HuH-7.5 (cell line): ENCODE measurements around the gene CANT1.
"Not testable (repeated sequence)": the region's sequence is repeated elsewhere in the genome, so short reads cannot be mapped to it uniquely, and the experiment has no call there.

Experiments
- DNase-seq: peaks from one replicate; pipeline ENCODE4 v3.0.0; 2011; ENCODE audit warnings: low spot score

The CANT1 gene

DNA sequence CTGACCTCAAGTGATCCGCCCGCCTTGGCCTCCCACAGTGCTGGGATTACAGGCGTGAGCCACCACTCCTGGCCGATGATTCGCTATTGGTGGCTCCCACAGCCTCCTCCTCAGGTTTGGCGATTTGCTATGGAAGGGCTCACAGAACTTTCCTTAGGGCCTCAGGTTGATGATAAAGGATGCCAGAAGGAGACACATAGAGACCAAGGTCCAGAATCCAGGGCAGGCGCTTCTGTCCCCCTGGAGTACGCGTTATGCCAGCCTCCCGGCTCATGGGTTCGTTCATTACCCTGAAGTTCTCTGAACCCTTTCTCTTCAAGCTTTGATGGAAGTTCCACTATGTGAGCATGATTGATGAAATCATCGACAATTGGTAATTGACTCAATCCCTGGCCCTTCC, 49.8 kb downstream of the CANT1 start:
- no peak for DNase-seq

DNA sequence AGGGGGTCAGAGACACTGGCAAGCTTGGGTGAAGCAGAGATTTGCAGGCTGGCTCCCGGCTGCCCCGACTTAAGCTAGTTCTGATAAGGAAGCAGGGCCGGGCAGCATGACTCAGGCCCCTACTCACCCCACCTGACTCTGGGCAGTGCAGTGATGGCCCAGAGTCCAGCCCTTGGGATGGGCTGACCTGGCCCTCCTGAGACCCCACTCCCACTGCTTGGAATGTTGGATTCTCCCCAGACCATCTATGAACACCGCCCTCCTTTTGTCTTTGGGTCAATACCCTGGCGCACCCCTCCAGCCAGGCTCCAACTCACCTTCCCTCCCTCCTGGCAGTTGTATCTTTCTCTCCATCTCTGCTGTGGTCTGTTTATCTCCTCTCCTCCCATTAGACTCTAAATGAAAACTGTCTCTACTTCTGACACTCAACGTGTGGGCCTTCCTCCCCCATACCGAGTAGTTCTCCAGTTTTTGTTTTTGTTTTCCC, 50.9 kb downstream of the CANT1 start:
- DNase-seq, result no peak

DNA sequence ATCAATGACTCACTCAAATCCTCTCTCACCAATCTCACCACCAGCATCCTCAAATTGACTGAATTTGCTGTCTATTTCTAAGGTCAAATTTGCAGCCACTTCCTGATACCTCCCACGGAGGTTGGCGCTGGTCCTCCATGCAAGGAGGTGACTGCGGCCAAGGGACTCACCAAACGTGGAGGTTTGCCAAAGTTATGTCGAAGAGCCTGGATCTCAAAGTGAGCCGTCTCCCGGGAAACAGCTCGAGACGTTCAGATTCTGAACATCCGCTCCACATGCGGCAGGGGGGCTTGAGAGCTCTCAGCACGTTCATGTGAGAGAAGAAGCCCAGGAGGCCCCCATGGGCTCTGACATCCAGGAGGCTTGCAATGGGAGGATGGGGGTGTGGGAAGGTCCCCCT, 52.4 kb downstream of the CANT1 start:
- no peak for DNase-seq

DNA sequence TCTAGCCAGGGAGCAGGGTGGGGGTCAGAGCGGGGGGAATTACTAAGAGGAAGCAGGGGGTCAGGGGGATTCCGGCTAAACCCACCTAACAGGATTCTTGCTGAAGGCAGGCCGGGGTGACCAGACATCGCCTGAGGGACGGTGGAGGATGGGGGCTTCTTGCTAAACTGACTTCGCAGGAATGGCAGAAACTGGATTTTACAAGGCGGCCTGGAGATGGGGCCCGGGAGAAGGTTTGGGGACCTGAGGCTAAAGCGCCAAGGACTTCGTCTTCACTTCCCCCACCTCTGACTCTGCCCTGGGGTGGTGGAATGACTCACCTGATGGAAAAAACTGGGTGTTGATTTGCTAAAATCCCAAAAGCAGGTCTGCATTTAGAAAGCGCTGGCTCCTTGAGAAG, 53.3 kb downstream of the CANT1 start:
- no peak for DNase-seq

DNA sequence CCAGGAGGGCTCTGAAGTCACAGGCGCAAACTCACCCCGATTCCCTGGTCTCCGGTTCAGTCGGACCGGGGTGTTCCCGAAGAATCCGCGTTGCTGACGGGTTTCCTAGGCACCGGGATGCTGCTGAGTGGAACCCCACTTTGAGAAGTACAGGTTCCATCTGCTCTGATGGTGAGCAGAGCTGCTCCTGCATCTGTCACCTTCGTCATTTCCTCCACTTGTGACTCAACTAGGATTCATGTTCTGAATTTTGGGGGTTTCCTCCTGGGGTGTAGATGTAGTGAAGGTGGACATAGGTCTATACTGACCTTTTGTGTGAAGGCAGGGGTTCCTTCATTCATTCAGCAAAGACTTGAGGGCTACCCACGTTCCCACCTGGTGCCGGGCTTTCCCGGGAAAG, 54.9 kb downstream of the CANT1 start:
- no peak for DNase-seq

DNA sequence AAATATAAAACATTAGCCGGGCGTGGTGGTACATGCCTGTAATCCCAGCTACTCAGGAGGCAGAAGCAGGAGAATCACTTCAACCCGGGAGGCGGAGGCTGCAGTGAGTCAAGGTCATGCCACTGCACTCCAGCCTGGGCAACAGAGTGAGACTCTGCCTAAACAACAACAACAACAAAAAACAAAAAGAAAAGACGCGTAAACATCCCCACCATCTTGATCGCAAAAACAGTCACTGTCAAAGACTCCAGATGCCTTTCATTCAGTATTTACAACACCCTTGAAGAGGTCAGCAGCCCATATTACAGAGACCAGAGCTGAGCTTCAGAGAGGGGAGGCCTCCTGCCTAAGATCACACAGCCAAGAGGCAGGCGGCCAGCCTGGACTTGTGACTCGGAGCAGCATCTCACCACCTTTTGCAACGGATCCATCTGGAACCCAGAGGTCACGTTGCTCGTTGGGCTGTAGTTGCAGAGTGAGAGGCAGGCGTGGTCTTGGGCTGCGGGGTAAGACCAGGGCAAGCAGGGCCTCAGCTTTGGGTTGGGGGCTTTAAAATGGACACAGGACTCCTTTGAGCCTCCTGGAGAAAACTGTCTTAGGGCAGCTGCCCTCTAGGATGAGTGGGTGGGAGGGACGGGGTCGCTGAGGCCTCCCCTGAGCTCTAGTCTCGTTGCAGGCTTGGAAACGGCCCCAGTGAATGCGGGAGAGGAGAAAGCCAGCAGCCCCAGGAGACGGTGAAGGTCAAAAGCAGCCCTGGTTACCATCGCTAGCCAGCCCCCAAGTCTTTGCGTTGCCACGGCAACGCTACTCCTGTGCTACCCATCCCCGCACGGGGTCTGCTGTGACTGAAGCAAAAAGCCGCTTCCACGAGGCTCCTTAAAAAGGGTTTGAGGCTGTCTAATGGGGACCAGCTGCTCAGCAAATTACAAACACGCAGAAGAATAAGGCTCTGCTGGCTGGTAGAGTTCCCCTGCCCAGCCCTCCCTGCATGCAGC, 55.9 kb downstream of the CANT1 start:
- DNase-seq, result no peak

DNA sequence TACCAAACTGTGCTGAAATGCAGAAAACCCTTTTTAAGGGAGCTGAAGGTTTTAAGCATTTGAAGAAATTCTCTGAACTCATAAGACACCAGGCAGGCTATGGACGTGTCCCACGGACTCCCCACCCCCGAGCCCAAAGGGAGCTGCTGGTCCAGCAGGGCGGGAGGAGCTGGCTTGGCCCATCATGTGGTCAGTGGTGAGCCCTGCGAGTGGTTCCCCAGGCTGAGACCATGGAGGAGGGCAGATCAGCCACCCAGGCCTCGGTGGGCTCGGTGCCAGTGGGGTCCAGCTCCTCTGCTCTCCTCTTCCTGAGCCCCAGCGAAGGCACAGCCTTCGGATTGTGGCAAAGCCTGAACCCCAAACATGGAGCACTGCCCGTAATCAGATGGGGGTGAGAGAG, 56.9 kb downstream of the CANT1 start:
- DNase-seq, result no peak

DNA sequence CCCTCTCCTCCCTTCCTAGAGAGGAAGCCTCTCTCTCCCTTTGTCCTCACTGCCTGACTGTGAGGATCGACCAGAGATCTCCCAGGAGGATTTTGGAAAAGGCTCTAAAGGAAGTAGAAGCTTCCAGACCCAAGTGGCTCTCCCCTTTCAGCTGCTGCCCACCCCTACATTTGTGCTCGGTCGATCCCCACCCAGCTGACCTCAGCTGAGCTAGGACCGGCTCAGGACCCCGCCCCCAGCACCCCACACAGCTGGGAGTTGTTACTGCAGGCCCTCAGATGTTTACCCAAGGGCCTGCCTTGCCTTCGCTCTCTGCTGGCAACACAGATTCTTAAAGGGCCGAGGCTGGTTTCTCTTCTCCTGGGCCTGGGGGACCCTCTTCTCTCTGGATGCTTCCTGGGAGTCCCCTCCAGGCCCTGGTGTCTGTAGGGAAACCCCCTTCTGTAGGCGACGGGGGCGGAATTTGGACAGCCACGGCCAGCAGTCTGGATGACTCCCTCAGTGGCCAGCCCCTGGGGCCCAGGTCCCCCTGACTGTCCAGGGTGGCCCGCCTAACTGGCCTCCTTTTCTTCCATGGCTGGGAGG, 57.5 kb downstream of the CANT1 start:
- DNase-seq, result no peak

DNA sequence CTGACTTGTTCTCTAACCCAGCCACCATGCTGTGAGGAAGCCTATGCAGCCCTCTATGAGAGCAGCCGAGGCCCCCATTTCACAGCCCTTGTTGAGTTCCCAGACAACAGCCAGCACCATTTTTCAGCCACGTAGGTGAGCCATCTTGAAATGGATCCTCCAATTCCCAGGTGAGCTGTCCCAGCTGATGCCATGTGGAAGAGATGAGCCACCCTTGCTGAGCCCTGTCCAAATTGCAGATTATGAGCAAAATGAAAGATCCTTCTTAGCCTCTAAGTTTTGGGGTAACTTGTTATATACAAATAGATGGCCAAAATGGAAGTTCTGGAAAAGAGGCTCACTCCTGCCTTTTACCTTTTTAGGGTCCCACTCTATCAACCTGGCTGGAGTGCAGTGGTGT, 58.7 kb downstream of the CANT1 start:
- no peak for DNase-seq

DNA sequence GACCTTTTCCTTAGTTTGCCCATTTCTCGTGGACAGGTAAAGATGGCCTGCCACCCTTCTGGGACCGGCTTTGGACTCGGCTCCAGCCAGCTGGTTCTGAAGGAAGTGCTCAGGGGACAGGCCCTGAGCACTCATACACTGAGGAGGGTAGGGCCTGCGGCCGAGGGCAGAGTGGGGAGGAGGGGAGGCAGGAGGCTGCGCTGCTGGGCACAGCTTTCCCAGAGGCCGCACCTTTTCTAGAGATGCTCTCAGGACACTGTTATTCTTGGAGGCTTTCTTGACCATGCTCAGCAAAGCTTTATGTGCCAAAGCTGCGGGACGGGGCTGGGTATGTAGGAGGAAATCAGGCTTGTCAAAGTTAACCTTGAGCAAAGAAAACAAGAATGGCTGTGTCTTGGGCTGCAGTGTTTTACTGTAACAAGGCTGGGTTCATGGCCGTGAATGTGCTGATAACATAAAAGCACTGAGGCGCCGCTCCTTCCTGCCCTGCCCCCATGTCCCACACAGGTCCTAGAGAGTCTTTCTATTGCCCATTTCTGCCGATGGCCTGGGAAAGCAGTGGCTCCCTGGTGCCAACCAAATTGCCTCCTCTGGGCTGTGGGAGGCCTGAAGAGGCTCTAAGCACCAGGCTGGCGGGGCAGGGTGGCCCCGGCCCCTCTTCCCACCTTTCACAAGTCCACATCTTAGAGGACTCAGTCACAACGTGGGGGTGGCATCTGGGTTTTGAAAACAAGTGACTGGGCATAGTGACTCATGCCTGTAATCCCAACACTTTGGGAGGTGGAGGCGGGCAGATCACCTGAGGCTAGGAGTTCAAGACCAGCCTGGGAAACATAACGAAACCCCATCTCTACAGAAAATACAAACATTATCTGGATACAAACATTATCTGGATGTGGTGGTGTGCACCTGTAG, 62.1 kb downstream of the CANT1 start:
- DNase-seq, result no peak

DNA sequence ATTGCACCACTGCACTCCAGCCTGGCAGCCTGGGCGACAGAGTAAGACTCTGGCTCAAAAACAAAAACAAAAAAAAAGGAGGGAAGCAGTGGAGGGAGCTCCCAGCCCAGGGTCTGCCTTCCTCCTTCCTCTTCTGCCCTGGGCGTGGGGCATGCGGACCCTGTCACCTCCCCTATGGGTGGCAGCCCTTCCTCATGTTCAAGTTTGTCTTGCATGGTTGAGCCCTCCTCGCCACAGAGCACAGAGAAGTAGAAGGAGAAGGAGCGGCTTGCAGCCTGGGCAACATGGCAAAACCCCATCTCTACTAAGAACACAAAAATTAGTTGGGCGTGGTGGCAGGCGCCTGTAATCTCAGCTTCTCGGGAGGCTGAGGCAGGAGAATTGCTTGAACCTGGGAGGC, 62.9 kb downstream of the CANT1 start:
- DNase-seq, result no peak

DNA sequence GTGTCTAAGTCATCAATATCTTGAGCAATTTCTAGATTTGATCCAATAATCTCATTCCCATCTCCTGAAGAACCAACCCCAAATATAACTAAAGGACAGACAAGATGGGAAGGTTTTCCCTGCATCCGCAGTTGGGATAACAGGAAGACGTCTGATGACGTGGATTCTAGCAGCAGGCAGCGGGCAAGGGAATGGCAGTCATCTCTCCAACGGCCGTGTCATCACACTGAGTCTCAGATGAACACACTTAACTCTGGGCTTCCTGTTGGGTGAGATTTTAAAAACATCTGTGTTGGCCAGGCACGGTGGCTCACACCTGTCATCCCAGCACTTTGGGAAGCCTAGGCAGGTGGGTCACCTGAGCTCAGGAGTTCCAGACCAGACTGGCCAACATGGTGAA, 63.4 kb downstream of the CANT1 start:
- DNase-seq, result no peak

DNA sequence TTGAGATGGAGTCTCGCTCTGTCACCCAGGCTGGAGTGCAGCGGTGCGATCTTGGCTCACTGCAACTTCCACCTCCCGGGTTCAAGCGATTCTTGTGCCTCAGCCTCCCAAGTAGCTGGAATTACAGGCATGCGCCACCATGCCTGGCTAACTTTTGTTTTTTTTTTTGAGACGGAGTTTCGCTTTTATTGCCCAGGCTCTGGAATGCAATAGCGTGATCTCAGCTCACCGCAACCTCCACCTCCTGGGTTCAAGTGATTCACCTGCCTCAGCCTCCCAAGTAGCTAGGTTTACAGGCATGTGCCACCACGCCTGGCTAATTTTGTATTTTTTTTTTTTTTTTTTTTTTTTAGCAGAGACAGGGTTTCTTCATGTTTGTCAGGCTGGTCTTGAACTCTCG, 64.1 kb downstream of the CANT1 start:
- not testable (repeated sequence) for DNase-seq

DNA sequence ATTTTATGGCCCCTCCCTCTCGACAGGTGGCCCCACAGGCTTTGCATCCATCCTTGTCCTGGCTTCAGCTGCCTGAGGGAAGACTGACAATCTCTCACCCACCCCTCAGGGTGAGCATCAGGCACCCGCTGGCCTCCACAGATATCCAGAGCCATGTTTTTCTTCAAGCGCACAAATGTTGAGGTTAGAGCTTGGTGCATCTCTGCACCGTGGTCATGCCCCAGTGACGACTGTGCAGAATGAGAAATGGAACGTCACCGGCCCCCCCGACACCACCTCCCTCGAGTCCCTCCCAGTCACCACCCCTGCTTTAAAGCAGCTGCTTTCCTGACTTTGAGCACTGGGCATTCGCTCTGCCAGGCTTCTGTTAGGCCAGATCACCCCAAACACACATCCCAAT, 64.6 kb downstream of the CANT1 start:
- DNase-seq, result no peak

DNA sequence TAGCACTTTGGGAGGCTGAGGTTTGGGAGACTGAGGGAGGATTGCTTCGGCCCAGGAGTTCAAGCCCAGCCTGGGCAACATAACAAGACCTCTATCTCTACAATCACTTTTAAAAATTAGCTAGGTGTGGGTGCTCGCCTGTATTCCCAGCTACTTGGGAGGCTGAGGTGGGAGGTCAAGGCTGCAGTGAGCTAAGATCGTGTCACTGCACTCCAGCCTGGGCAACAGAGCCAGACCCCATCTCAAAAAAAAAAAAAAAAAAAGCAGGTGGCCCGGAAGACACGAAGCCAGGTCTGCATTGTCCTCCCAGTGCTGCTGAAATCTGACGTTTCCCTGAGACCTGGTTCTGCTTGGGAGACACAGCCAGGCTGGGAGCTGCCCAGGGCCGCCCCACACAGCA, 65.5 kb downstream of the CANT1 start:
- DNase-seq, result no peak
